ENCODE data around the gene DNAJB7.
"Not testable (repeated sequence)": the region's sequence is repeated elsewhere in the genome, so short reads cannot be mapped to it uniquely, and the experiment has no call there.

Gene DNAJB7

DNA sequence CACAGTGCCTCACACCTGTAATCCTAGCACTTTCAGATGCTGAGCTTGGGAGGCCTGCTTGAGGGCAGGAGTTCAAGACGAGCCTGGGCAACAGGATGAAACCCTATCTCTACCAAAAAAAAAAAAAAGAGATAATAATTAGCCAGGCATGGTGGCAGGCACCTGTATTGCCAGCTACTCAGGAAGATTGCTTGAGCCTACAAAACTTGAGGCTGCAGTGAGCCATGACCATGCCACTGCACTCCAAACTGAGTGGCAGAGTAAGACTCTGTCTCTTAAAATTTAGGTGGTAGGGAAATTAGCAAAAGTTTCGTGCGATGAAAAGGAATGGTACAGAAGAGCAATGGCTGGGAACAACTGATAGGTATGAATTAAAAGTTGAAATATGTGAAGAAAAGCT lies 23.4 kb downstream of the DNAJB7 start:
- DNase-seq = no peak

DNA sequence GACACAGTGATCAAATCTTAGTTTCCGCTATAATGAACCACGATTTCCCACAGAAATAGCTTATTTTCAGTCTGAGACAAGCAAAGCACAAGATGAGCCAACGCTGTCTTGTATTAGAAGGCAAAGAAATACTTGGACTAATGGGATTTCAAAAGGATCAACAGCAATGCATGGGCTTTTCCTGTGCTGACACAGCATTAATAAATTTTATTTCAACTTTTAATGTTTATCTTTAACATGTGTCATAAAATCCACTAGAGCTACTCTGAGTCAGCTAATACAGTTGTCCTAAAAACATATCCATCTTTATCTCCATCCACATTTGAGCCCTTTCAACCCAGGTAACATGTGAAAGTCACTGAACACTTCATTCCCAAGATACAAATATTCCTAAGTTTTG lies 27.3 kb downstream of the DNAJB7 start:
- no peak for DNase-seq

DNA sequence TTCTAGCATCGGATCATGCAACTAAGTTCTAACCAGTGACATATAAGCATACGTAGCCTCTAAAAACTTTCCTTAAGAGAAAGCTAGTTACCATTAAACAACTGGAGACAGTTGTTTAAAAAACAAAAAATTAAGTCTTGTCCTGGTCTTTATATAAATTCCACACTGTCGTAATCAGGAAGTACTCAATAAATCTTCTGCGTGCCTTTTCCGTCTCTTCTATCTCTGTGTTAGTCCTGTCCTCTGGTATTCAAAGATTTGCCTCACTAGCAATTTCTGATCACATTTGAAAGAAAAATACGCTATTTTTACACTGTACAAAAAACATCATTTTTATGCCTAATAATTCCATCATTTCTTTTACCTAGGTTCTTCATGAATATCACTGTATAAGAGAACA lies 32.8 kb downstream of the DNAJB7 start:
- DNase-seq = no peak

DNA sequence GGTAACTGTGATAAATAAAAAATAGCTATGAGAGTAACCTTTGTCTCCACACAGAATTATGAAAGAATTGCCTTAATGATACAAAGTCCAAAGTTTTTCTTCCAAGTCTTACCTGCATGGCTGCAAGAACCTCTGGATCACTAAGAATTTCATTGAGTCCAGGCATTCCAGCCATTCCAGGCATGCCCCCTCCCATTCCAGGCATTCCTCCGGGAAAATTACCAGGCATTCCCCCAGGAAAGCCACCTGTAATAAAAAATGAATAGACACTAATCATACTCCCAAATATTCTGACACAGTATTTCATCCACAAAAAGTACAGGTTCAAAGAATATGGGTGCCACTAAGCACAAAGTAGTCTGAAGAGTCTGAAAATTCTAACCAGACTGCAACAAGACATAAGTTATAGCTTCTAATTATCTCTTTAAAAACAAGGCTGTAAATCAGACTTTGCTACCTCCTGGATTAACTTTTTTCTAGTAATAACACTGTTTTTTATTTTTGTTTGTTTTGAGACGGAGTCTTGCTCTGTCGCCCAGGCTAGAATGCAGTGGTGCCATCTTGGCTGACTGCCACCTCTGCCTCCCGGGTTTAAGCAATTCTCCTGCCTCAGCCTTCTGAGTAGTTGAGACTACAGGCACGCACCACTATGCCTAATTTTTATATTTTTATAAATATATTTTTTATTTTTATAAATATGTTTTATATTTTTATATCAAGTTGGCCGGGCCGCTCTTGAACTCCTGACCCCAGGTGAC lies 34.8 kb downstream of the DNAJB7 start:
- DNase-seq = no peak

DNA sequence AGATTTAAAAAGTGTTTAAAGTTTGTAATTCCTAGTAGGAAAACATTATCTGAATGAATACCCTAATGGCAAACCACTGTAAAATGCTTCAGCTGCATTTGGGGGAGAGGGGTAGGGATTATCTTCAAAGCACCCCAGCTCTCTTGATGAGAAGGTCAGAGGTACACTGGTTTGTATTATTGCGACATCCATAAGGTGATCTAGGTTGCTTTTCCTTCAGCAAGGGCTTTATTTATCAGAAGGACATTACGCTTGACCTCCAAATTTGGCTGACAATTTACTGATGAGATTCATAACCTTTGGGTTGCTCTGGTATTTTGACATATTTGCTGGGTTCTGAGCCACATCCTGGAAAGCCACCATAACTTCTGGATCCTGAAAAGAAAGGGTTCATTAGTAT lies 35.6 kb downstream of the DNAJB7 start:
- DNase-seq = not testable (repeated sequence)

DNA sequence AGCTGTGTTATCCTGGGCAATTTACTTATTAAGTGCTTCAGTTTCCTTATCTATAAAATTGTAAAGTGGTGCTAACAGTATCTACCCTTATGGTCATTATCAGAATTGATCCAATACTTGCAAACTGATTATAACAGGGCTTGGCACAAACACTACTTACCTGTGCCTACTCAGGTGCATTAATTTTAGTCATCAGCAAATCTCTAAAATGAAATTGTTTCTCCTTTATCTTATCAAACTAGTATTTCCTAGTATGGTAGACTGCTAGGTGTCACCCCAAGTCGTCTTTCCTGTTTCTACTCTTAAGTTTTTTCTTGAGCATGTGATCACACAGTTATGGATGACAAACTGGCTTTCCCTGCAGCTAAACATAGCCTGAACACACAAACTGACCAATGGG lies 38.5 kb downstream of the DNAJB7 start:
- DNase-seq = no peak

DNA sequence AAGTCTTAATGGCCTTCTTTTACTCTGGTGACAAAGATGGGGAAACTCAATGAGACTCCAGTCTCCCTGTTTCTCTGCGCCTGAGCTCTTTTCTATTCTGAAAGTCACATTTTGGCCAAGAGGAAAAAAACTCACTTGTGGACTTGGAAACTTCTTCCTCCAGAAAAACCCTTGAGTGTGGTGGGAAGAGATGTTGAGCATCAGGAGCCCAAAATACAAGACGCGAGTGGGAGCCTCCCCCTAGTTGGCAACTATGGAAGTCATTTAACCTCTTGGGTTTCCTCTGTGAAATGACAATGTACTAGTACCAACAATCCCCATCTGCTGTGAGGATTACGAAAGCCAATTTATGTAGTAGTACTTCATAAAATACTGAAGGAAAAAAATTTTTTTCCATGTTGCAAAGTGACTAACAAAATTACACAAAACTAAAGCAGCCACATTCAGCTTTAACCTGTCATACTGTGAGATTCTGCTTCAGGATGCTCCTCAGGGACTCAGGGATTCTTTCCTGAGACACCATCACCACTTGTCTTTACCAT lies 42.2 kb downstream of the DNAJB7 start:
- no peak for DNase-seq

DNA sequence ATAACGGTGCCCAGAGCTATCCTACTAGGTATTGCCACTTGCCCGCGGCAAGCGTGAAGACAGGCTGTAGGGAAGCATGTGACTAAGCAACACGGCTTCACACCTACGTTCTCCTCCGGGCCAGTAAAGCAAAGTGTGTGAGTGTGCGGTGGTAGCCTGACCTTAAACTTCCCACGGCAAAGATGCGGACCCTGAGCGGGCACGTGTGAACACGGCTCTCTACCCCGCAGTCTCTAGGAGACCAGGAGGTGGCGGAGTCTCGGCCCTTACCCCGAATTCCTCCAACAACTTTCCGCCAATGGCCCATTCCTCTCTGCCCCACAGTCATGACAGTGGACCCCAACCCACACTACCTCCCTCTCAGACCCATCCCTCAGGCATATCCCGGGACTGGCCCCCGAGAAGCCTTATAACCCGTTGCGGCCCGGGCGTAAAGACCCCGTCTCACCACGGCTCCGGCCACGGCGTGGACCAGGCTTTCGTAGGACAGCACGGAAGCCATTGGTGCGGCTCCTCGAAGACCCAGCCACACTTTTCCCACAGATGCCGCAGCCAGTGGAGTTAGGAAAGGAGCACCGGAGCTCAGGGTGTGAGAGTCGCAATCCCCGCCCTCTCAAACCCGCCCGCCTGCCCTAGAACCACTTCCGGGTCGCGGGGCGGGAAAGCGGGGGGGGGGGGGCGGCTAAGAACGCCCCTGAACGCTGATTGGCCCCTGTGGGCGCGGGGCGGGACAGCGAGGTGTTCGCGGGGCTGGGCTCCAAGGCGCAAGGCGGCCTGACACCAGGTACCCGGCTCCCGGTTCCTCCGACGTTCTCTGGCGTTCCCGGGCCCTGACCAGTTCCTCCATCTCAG lies 42.9 kb downstream of the DNAJB7 start, which contains the start of gene SLC25A17:
Gene SLC25A17, minus strand, starts transcription at position 600 of the 852 bp plus-strand sequence. Its CDS starts 98 bp downstream, at position 502.
- peak in 1 of 2 experiments; percentile 71 for DNase-seq

DNA sequence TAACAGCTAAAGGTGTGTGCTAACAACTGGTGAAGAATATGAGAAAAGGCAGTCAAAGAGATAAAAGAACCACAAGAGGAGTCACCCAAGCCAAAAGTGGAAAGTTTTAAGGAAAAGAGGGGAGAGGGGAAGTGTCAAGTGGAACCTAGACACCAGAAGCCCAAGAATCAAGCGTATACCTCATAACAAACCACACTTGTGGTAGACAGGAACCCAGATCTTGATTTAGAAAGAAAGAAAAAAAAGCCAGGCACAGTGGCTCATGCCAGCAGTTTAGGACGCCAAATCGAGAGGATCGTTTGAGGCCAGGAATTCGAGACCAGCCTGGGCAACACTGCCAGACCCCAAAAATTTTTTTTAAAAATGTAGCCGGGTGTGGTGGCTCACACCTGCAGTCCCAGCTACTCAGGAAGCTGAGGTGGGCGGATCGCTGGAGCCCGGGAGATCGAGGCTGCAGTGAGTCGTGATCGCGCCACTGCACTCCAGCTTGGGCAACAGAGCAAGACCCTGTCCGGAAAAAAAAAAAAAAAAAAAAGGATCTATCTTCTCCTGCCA lies 43.6 kb downstream of the DNAJB7 start:
- DNase-seq = no peak

DNA sequence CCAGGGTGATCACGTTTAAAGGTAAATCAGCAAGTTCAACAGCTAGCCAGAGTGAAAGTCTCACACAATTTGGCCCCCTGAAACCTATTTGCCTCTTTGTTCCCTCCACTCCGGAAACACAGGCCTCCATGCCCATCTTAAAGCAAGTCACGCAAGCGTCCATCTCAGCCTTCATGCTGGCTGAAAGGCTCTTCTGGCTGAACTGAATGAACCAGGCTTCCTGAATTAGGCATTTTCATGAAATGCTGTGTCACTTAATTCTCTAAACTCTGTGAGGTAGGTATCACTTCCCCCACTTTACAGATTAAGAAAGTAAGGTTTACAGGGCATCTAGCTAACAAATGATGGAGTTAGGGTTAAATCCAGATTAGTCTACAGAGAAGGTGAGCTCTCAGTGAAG lies 44.2 kb downstream of the DNAJB7 start:
- DNase-seq = no peak

DNA sequence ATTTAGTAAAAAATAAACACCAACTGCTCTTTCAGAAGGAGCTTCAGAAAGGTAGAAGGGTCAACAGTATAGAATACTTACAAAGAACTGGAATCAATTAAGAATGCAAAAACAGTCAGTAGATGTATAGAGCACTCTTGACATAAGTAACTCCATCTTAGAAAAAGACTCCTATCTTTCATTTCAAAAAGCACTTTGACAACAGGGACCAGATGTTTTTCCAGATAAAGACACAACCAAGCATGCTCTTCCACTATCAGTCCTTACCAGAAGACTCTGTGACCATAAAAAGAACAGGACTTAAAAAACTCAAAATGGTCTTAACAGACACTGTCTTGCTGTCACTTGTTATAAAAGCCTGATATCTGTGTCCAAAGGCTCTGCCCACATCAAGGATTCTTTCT lies 48.0 kb downstream of the DNAJB7 start:
- no peak for DNase-seq

All from cerebellar nuclear complex (tissue), 1 donor.